Stimulated activated CD4-positive, alpha-beta T cell treated with anti-CD3 and anti-CD28 coated beads, Interleukin-1b, Interleukin-23, amount 100 ng/mL, for 48 hours (primary cell): Measurements from ENCODE around the gene SLC25A28.
"Not testable (repeated sequence)": the region's sequence is repeated elsewhere in the genome, so short reads cannot be mapped to it uniquely, and the experiment has no call there.

ENCODE experiments used
- DNase-seq: peaks from one replicate; pipeline ENCODE4 v3.0.0-alpha.2; 2020

The SLC25A28 gene

DNA sequence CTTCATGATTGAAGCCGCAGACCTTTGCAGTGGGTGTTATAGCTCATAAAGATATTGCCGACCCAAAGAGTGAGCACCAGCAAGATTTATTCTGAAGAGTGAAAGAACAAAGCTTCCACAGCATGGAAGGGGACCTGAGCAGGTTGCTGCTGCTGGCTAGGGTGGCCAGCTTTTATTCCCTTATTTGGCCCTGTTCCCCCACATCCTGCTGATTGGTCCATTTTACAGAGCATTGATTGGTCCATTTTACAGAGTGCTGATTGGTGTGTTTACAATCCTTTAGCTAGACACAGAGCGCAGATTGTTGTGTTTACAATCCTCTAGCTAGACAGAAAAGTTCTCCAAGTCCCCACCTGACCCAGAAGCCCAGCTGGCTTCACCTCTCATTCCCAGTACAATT is 4.9 kb upstream of the SLC25A28 start:
- not testable (repeated sequence) for DNase-seq

DNA sequence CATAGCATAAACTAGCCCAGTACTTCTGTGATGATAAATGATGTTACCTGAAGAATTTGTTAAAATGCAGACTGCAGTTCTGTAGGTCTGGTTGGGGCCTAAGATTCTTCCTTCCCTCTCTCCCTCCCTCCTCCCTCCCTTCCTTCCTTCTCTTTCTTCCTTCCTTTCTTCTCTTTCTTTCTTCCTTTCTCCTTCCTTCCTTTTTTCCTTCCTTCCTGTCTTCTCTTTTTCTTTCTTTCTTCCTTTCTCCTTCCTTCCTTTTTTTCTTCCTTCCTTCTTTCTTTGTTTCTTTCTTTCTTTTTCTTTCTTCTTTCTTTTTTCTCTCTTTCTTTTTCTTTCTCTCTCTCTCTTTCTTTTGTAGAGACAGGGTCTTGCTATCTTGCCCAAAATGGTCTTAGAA is 3.7 kb upstream of the SLC25A28 start:
- no peak for DNase-seq

DNA sequence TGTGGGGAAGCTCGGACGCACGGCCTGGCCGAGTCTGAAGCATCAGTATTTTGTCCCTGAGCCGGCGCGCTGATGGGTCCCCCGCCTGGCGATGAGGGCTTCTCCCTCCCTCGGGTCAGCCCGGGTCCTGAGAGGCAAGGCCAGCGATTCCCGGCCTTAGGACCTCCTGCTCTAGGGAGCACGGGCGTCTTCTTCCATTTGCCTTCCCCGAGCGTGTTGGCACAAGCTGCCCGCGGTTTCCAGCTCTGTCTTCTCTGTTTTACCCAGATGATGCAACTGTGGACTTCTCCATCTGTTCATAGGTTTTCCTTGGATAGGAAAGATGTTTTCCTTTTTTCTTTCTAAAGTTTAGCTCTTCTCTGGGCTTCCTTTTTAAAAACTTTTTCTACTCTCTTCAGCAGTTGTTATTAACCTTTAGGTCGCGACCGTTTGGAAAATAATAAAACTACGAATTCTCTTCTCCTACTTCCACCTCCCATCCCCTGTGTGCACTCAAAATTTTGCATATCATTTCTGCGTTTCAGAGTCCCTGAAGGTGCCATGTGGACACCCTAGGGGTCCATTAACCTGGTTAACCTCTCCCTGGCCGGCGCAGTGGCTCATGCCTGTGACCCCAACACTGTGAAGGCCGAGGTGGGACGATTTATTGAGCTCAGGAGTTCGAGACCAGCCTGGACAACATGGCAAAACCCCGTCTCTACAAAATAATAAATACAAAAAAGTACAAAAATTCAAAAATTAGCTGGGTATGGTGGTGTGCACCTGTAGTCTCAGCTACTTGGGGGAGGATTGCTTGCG is 1.4 kb upstream of the SLC25A28 start:
- DNase-seq = no peak

DNA sequence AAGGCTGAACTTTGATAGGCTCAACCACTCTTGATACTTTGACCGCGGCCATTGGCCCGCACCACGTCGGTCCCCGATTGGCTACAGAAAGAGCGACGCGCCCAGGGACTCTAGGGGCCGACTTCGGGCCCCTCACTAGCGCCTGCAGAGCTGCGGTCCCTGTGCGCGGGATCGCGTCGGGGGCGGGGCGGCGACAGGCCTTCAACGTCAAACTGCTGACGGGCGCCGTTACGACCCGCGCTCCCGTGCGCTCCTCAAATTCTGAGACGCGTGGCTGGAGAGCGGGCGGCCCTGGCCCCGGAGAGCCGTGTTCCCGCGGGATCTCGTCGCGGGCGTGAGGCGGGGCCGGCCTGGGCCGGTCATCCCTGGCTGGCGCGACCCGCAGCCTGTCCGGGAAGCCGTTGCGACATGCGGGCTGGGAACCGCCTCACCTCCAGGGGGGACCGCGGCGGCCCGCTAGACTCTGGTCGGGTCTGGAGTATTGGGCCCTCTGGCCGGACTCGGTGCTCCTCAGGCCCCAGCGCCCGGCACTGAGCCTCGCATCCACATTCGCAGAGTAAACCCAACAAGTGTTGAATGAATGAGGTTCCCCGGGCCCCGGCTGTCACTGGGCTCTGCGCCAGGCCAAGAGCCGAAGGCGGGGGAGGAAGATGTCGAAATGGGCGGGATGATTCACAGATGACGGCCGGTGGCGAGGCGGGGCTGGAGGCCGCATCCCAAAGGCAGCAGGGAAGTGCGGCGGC is 643 bp upstream of the SLC25A28 start:
- peak; percentile 86 for DNase-seq

DNA sequence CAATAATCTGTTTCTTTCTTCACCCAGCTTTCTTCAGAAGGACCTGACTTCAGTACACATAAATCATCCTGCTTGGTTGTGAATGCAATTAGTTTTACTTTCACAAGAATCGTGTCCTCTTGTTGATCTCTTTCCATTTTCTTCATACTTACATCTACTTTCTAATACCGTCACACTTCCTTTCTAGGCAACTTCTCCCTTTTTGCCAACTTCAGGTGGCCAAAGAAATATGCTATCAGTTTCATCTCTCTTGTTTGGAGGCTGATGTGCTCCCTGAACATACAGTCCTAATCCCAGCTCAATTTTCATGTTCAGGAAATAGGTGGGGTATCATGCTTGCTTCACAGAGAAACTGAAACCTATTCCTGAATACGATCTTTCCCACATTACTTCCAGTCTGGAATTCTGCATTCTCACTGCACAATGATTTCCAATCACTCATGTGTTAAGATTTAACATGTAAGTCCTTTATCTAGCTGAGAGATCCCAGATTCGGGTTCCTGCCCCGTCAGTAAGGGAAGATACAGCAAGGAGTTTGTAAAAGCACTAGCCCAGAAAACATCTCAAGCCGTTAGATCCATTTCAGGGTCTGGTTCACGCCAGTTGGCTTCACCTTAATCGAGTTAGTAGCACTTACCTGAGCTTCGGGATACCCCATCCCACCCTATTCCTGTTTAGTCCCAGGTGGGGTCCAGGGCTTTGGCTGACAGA is 994 bp downstream of the SLC25A28 start:
- DNase-seq = no peak

DNA sequence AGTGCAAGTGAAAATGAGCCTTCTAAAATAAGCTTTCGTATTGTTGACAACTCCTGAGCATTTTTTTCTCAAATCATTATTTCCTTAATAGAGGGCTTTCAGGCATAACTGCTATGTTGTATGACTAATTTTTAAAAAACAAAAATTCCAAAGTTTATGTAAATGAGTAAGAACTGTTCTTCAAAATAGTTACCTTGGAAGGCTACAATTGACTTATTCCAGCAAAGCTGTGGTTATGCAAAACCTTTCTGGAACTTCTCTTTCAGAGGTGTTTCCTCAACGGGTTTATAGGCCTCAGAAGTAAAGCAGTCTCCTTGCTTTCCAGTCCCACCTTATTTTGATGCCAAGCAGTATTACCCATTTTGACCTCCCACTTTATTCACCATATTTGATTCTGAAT is 2.5 kb downstream of the SLC25A28 start:
- DNase-seq = no peak

DNA sequence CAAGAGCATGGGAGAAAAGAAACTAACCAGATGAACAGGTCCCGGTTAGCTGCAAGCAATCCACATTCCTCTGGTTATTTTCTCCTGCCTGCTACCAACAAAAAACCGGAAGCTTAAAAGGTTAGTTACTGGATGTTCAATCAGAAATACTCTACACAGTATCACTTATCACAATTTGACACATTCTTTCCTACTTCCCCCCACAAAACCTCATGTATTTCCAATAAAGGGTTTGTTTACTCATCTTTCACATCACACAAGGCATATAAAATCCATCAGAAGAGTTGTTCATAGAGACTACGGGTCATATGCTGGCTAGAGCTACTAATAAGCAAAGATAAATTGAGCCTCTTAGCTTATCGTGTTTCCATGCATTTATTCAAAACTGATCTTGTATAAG is 4.8 kb downstream of the SLC25A28 start:
- DNase-seq = no peak

DNA sequence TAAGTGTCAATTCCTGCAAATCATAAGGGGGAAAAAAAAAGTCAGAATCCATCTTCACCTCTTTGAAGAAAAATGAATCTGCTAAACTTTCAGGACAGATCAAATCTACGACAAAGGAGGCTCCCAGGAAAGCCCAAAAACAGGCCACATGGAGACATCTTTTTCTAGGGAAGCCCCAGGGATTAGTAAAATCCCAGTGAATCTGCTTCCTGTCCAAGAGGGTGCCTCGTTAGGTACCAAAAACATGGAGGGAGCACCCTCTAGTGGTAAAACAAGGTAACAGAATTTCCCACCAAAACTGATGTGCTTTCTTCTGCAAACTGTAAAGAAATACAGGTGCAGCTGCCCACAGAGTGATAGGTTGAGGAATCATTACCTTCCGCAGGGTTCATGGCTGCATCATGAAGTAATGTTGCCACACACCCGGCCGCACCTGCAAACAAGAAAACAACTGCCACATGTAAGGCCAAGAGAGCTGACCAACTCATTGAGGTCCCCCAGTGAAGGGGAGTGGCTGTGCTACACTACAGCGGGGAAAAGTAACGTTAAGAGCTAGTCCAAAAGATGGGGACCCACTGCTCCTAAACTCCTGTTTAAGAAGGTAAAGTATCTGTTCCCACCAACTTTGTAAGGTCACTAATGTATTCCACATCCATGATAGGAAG is 7.9 kb downstream of the SLC25A28 start:
- DNase-seq = no peak

DNA sequence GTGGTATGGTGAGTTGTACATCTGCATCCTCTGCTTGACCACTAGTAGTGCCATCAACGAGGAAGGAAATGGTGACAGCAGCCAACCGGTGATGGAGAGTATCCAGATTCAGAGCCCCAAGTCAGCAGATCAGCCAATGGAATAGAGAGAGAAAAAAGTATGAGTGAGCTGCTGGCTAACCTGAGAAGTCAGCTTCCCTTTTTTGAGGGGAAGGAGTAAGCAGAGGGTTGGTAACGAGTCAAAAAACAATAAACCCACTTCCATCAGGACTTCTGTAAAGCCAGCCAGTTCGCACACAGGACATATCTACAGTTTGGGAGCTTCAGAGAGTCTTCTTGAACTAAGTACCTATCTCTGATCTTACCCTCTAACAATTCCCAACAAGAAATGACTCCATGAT is 8.9 kb downstream of the SLC25A28 start:
- no peak for DNase-seq

DNA sequence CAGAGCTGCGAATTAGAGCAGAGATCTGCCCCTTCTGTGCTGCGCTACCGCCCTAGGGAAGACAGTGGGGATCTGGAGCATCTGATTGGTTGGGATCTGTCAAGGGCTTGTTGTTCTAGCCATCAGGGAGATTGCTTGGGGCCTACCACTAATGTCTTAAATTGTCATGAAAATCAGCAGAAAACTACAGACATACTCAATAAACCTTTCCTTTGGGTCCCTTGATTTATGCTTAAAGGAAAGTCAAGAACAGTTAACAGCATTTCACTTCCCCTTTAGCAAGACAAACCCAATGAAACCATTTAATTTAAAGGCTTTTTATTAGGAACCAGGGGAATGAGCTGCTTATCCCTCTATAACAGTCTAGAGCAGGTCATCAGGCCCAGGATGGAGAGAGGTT is 10.0 kb downstream of the SLC25A28 start:
- DNase-seq = no peak

DNA sequence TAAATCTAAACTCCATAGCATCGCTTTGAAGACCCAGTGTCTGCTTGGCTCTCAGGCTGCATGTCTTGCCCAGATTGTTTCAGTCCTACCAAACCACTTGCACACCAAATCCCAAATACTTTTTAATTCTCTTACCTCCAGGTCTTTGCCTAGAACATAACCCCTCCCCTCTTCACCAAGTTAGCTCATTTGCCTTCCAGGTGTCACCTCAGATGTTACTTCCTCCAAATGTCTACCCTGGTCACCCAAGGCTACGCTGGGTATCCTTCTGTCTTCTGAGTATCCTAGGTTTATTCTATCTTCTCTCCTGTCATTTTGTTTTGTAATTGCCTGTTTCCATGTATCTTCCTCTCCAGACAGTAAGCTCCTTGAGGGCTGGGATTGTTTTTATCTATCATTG is 11.1 kb downstream of the SLC25A28 start:
- no peak for DNase-seq

DNA sequence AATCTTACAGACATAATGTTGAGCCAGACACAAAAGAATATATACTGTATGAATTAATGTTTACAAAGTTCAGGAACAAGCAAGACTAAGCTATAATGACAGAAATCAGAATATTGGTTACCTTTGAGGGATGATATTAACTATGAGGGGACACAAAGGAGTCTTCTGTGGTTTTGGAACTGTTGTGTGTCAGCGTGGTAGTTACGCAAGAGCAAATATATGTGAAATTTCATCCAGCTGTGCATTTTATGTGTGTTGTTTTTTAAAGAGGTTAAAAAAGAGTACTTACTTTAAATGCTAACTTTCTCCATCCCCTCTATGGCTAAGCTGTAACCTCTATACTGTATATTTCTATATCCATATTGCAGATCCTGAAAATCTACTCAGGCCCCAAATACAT is 14.9 kb downstream of the SLC25A28 start:
- no peak for DNase-seq

DNA sequence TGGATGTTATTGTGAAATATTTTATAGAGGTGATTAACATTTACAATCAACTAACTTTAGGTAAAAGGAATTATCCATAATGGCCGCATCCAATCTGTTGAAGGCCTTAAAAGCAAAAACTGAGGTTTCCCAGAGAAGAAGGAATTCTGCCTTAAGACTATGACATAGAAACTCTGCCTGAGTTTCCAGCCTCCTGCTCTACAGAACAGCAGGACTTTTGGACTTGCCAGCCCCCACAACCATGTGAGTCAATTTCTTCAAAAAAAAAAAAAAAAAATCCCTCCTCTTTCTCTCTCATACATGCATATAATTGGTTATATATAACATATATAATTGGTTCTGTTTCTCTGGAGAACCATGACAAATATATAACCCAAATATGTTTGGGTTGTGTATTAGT is 15.4 kb downstream of the SLC25A28 start:
- no peak for DNase-seq

DNA sequence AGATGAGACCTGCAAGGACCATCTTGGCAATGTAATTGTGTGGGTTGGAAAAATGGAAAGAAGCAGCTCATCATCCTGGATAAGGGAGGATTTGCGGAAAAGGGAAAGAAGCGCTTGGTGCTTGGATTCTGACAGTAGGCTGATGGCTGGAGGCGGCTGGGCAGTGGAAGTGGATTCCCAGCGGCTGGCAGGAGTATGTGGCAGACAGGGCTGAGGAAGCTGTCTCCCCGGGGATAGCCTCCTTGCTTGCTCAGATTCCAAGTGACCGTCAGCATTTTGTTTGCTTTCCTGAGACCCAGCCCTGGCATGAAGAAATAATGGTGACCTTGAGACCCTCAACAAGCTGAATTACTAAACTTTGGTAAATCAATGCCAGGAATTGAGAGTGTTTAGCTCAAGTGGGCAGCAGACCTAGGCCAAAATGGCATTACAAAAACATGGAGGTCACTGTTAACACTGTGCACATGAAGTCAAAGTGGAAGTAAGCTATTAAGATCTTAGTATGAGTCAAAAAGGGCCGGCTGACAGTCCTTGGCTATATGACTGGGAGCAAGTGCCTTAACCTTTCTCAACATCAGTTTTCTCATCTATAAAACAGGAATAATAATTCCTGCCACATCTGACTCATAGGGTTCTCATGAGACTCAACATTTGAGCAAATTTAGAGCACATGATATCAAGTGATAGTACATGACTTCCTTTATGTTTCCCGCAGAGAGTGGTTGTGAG is 21.3 kb downstream of the SLC25A28 start:
- DNase-seq = no peak

DNA sequence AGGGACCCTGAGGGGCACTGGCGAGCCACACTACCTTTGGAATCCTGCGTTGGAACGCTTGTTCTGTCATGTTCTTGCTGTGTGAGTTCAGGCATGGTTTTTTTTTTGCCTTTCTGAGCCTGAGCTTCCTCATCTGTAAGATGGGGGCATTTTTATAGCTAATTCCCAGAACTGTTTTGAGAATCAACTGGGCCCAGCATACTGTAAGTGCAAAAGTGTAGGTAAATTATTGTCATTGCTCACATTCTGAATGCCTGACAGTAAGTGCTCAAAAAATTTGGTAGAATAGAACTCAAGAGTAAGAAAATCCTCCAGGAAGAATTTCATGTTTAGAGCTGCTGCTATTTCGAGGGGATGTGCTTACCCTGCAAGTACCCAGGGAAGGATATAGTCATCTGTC is 22.2 kb downstream of the SLC25A28 start:
- DNase-seq = no peak

DNA sequence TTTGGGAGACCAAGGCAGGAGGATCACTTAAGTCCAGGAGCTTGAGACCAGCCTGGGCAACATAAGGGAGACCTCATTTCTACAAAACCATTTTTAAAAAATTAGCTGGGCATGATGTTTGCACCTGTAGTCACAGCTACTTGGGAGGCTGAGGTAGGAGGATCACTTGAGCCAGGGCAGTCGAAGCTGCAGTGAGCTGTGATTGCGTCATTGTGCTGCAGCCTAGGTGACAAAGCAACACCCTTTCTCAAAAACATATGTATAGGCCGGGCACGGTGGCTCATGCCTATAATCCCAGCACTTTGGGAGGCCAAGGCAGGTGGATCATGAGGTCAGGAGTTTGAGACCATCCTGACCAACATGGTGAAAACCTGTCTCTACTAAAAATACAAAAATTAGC is 23.5 kb downstream of the SLC25A28 start:
- DNase-seq = not testable (repeated sequence)

DNA sequence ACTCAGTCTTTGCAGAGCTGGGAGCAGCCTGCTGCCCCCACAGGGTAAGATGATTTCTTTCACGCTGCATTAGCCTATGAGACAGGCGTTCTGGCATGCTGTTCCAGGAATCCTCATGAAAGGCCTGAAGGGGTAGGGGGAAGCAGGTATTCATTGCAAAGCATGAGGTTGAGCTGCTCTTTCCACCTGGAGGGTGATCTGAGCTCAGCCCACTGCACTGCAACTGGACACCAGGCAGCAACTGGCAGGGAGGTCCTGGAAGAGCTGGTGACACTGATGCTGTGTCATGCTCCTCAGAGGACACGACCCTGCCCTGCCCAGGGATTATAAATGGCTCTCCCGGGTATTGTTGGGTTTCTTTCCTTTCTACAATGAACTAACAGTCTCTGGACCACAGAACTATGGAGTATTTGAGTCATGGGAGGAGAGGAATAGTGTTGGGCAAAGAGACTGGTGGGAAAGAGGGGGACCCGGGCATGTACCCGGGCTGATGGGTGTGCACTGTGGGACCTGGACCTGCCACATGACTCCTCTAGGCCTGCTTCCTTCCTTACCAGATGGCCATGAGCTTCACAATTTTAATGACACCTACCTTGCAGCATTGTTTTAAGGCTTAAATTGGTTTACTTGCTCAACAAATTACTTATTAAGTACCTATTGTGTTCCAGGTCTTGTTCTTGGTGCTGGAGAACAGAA is 24.3 kb downstream of the SLC25A28 start:
- no peak for DNase-seq

DNA sequence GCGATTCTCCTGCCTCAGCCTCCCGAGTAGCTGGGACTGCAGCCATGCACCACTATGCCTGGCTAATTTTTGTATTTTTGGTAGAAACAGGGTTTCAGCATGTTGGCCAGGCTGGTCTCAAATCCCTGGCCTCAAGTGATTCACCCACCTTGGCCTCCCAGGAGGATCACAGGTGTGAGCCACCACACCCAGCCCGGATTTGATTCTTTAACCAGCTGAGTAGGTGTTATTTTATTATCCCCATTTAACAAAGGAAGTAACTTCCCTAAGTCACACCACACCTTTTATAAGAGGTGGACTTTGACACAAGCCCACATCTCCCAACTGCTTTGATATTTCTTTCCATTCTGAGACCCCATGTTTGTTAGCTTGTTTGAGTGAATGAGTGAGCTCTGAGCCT is 25.0 kb downstream of the SLC25A28 start:
- no peak for DNase-seq

DNA sequence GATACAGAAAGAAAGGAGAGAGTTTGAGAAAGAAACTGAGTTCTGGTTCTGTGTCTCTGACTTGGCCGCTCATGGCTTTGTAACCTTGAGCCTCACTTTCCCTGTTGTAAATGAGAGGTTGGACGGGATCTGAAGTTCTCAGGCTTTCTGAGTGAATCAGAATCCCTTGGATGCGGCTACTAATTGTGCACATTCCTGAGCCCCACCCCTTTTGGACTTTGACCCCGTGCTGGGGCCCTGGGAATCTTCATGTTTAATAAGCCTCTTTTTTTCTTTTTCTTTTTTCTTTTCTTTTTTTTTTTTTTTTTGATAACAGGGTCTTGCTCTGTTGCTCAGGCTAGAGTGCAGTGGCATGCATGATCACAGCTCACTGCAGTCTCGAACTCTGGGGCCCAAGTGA is 26.9 kb downstream of the SLC25A28 start:
- no peak for DNase-seq

DNA sequence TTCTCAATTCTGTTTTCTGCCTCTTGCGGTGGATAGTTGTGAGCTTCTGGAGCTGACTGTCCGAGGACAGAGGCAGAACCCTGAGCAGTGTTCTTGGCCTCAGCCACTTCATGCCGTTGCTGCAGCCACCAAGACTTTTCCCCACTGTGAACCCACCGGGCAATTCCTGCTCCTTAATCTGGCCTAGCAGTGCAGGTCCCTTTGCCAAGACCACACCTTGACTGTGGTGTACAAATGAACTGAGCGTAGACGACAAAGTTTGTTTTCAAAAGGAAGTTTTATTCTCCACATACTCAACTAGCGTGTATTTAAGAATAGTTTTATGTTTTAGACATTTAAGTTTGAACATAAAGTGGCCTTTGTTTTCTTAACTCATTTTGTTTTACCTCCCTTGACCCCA is 29.4 kb downstream of the SLC25A28 start:
- DNase-seq = no peak

DNA sequence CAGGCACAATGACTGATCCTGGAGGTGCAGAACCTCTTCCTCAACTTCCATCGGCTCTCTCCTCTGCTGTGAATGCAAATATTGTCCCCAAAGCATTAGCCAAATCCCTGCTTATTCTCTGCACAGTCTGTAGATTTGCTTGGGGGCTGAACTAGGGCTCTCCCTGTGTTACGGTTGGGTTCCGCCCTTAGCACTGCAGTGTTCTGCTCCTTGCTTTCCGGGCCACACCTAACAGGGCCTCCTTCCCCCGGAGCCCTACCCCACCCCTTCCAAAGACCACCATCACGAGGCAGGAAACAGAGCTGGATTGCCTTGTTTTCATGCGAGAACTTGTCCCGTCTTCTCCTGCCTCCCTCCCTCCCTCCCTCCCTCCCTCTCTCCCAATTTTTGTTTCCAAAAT is 36.6 kb downstream of the SLC25A28 start:
- no peak for DNase-seq

DNA sequence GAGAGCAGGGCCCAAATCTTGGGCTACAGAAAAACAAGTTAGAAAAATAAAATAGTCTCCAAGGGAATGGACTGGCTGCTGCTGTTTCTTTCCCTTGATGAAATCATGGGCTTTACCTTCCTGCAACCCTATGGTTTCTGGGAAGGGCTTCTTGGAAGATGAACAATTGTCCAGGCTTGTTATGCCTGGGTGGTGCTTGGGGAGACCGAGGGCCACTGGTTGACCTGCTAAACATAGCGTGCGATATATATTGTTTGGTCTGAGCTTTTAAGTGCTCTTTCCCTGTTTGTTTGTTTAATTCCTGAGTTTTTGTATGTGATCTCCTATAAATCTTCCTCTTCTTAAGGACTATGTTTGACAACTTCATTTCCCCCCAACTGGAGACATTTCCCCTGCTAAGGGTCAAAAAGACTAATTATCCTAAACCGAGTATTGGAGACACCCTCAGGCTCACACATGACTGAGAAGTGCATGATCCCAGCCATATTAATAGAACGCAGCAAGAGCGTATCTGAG is 37.9 kb downstream of the SLC25A28 start:
- no peak for DNase-seq
